HG03196 (cell line): ENCODE data around the gene ECI1.

Source experiments
- ATAC-seq: cut with Tn5 transposase; IDR thresholded peaks from one replicate; pipeline ENCODE4 v1.9.1; 2021; ENCODE audit not compliant: unreplicated experiment

ECI1 gene

GRCh38 chr16:2251296-2252111, at the start of gene ECI1:
Gene ECI1 (minus strand): TSS chr16:2251587. CDS start chr16:2251566, 21 bp downstream.
- ATAC-seq: peak; percentile 85

GRCh38 chr16:2299915-2300192, 48.5 kb upstream of the ECI1 start:
- ATAC-seq: no peak

GRCh38 chr16:2299121-2299914, 47.9 kb upstream of the ECI1 start:
- ATAC-seq: no peak

GRCh38 chr16:2298621-2299020, 47.2 kb upstream of the ECI1 start:
- ATAC-seq: no peak

- no peak for ATAC-seq
Measured at GRCh38 chr16:2297506-2297860, 46.1 kb upstream of the ECI1 start.

GRCh38 chr16:2296661-2297505, 45.5 kb upstream of the ECI1 start:
- ATAC-seq: no peak

- no peak for ATAC-seq
Measured at GRCh38 chr16:2295056-2295798, 43.8 kb upstream of the ECI1 start.

- no peak for ATAC-seq
Measured at GRCh38 chr16:2292221-2292620, 40.8 kb upstream of the ECI1 start.

- no peak for ATAC-seq
Measured at GRCh38 chr16:2289282-2289681, 37.9 kb upstream of the ECI1 start.

GRCh38 chr16:2288726-2289125, 37.3 kb upstream of the ECI1 start:
- no peak for ATAC-seq

- ATAC-seq: no peak
Measured at GRCh38 chr16:2287916-2288547, 36.6 kb upstream of the ECI1 start.

GRCh38 chr16:2286550-2286949, 35.2 kb upstream of the ECI1 start:
- no peak for ATAC-seq

- ATAC-seq: no peak
Measured at GRCh38 chr16:2285731-2286191, 34.4 kb upstream of the ECI1 start.

GRCh38 chr16:2284797-2285576, 33.6 kb upstream of the ECI1 start:
- ATAC-seq: no peak

GRCh38 chr16:2284001-2284770, 32.8 kb upstream of the ECI1 start:
- ATAC-seq: no peak

GRCh38 chr16:2282866-2283555, 31.6 kb upstream of the ECI1 start:
- no peak for ATAC-seq

GRCh38 chr16:2282262-2282661, 30.9 kb upstream of the ECI1 start:
- no peak for ATAC-seq

- no peak for ATAC-seq
Measured at GRCh38 chr16:2280981-2281542, 29.7 kb upstream of the ECI1 start.
